ENCODE measurements around the gene AGK. TPM values are rescaled to one million over a fixed set of nuclear protein-coding genes. Genes with fewer than 3 reads are reported as not detected.

AGK gene
- total and polyA plus RNA-seq, 2 of the 8 experiments (the other 6 are each of a cell fraction or from before 2014, with no cell fraction given): 25.8 to 34.0 TPM

GRCh38 chr7:141702047-141702567 is 150.9 kb downstream of the AGK start, which contains the start of gene DENND11:
TSS of gene DENND11 (minus strand) at chr7:141702166. CDS start at chr7:141702153, 13 bp downstream.
- H2AFZ ChIP-seq (ENCODE audit: low read length): peak within 1 kb of the TSS; percentile 92; the same call in 1 of the 2 replicates
- H3K27me3 ChIP-seq (replicated peaks in 1 of 4; ENCODE audit: control insufficient read depth in 3 of 4, extremely low read depth in 1 of 4, insufficient read depth in 3 of 4, low read length in 3 of 4): peaks cover 0 to 8% (median 5%) of the 10 kb centered on the region in 4 experiments; a peak in 3 of 7 replicates
- no peak within 1 kb of the TSS for H2BK120ac ChIP-seq (replicated peaks; ENCODE audit: low read depth, low read length)
- peaks cover 0 to 2% of the 10 kb centered on the region in 2 experiments for H4K20me1 ChIP-seq (replicated peaks in 1 of 2; ENCODE audit: control insufficient read depth in 1 of 2, insufficient read depth in 2 of 2, low read length in 2 of 2)
- peak within 1 kb of the TSS; percentile 37; the same call in 1 of the 2 replicates for H2BK5ac ChIP-seq (ENCODE audit: low read depth, low read length)
- ChIA-PET CTCF (ENCODE audit: partially characterized antibody) (interaction anchor here (0.7 to 1.6 kb wide), 5 partner anchors 15 to 35 kb away, joined by 3 to 7 read pairs (median 4); no protein-coding TSS in a partner anchor), POLR2A (ENCODE audit: partially characterized antibody) (interaction anchor here (1.1 to 3.6 kb wide), 7 partner anchors 10 to 38 kb away, joined by 3 to 16 read pairs (median 3); no protein-coding TSS in a partner anchor)
- H3K9ac ChIP-seq (replicated peaks in 1 of 4; ENCODE audit: extremely low read depth in 1 of 4, low read depth in 3 of 4, low read length in 3 of 4): peak within 1 kb of the TSS; percentile 7 to 61 (median 50); a peak in 6 of 7 replicates
- H3K4ac ChIP-seq (replicated peaks; ENCODE audit: insufficient read length, low read depth, low read length): no peak within 1 kb of the TSS
- peak within 1 kb of the TSS; percentile 33; the same call in 1 of the 2 replicates for H3K18ac ChIP-seq (ENCODE audit: extremely low read depth, low read length)
- H3K14ac ChIP-seq (ENCODE audit: insufficient read length): no peak within 1 kb of the TSS
- no peaks in the 10 kb centered on the region for H3K36me3 ChIP-seq (ENCODE audit: control insufficient read depth in 2 of 4, insufficient read depth in 4 of 4, low read length in 3 of 4)
- no peak within 1 kb of the TSS for H3K56ac ChIP-seq (replicated peaks; ENCODE audit: insufficient read length, low read depth, low read length)
- peaks cover 0 to 37% of the 10 kb centered on the region in 2 experiments; a peak in 2 of 4 replicates for H3K79me2 ChIP-seq (ENCODE audit: control insufficient read depth in 1 of 2, insufficient read depth in 2 of 2, low read length in 2 of 2)
- peak within 1 kb of the TSS; percentile 69; the same call in 1 of the 2 replicates for H4K8ac ChIP-seq (ENCODE audit: extremely low read depth, insufficient read depth, low read length)
- H3K9me3 ChIP-seq (ENCODE audit: insufficient read depth in 2 of 2, low read depth in 1 of 2, low read length in 1 of 2): no peaks in the 10 kb centered on the region
- H2AK5ac ChIP-seq (ENCODE audit: low read depth, low read length): no peak within 1 kb of the TSS
- DNase-seq (ENCODE audit: low read depth in 1 of 2, low spot score in 2 of 2): peak in 1 of 2 experiments; percentile 61
- no peak for FAIRE-seq
- H3K27ac ChIP-seq (ENCODE audit: low read depth, low read length): no peak within 1 kb of the TSS
- H3K23me2 ChIP-seq (ENCODE audit: low read depth, low read length): peaks cover 3% of the 10 kb centered on the region; the same call in 1 of the 2 replicates
- no peak within 1 kb of the TSS for H4K91ac ChIP-seq (replicated peaks; ENCODE audit: insufficient read length, low read length)
- H4K5ac ChIP-seq (ENCODE audit: insufficient read length, low read depth, low read length): peak within 1 kb of the TSS; percentile 68
- H3K79me1 ChIP-seq (ENCODE audit: low read depth, low read length): no peaks in the 10 kb centered on the region; the same call in 1 of the 2 replicates
- WGBS, 2 experiments (ENCODE audit: extremely low coverage in 1 of 2, insufficient coverage in 1 of 2, insufficient read length in 1 of 2, insufficient replicate concordance in 2 of 2, low coverage in 1 of 2, low lambda C conversion rate in 2 of 2, missing lambda C conversion rate in 1 of 2): 2% methylated on average over 29 of the region's 62 CpGs; no CpG with 5 or more reads in 1 of the 2 experiments
- peaks cover 0 to 13% (median 10%) of the 10 kb centered on the region in 4 experiments; a peak in 6 of 7 replicates for H3K4me1 ChIP-seq (replicated peaks in 1 of 4; ENCODE audit: control insufficient read depth in 3 of 4, insufficient read depth in 4 of 4, low read length in 3 of 4)
- H3K4me3 ChIP-seq (ENCODE audit: extremely low read depth in 1 of 4, insufficient read depth in 2 of 4, low read depth in 3 of 4, low read length in 4 of 4): peak within 1 kb of the TSS; percentile 63 to 82 (median 69)
- peak within 1 kb of the TSS; percentile 86 to 93 for H3K4me2 ChIP-seq (ENCODE audit: insufficient read depth in 1 of 2, low read depth in 2 of 2, low read length in 2 of 2)
- no peak within 1 kb of the TSS for H3K23ac ChIP-seq (ENCODE audit: insufficient read length)
- no peak within 1 kb of the TSS for H2BK15ac ChIP-seq (ENCODE audit: low read length)
- no peak within 1 kb of the TSS for H2BK20ac ChIP-seq (ENCODE audit: low read length)
- H2BK12ac ChIP-seq (ENCODE audit: low read depth, low read length): no peak within 1 kb of the TSS
- no peak for TF ChIP-seq JUND (IDR thresholded peaks at IDR 0.05; ENCODE audit: low read length)
- no peak for TF ChIP-seq NRF1 (IDR thresholded peaks at IDR 0.05; ENCODE audit: low read depth, low read length)
- TF ChIP-seq SIRT6 (IDR thresholded peaks at IDR 0.05; ENCODE audit: low read length): no peak
- TF ChIP-seq POLR2A (IDR thresholded peaks at IDR 0.05; ENCODE audit: control extremely low read depth in 1 of 2, low read depth in 2 of 2, low read length in 2 of 2): peak in 1 of 2 experiments; percentile 41; a peak in 1 of 3 replicates
- no peak for TF ChIP-seq SUZ12 (IDR thresholded peaks at IDR 0.05; ENCODE audit: low read length)
- TF ChIP-seq BRCA1 (IDR thresholded peaks at IDR 0.05; ENCODE audit: low read depth, low read length): no peak
- no peak for TF ChIP-seq BCL11A (IDR thresholded peaks at IDR 0.05; ENCODE audit: low read depth in 2 of 2, low read length in 2 of 2)
- no peak for TF ChIP-seq ZNF274 (IDR thresholded peaks at IDR 0.05; ENCODE audit: borderline replicate concordance, extremely low read depth, low read length)
- TF ChIP-seq HDAC6 (IDR thresholded peaks at IDR 0.05; ENCODE audit: low read depth, low read length): no peak
- TF ChIP-seq ASH2L (IDR thresholded peaks at IDR 0.05; ENCODE audit: low read length): no peak
- TF ChIP-seq KDM4A (IDR thresholded peaks at IDR 0.05; ENCODE audit: low read depth, low read length, severe bottlenecking): peak; percentile 51
- peak; percentile 20; the same call in 1 of the 2 replicates for TF ChIP-seq RBBP5 (IDR thresholded peaks at IDR 0.05; ENCODE audit: borderline replicate concordance, low read depth, low read length)
- no peak for TF ChIP-seq TBP (IDR thresholded peaks at IDR 0.05; ENCODE audit: low read depth, low read length)
- TF ChIP-seq CBX8 (IDR thresholded peaks at IDR 0.05; ENCODE audit: borderline replicate concordance, low read depth, low read length): no peak
